Thymus (tissue), 11 donors: ENCODE results near the gene PDZD2. TPM values are rescaled to one million over a fixed set of nuclear protein-coding genes. Genes with fewer than 3 reads are reported as not detected.
"Not testable (repeated sequence)": the region's sequence is repeated elsewhere in the genome, so short reads cannot be mapped to it uniquely, and the experiment has no call there.

ENCODE experiments used
- DNase-seq, 9 donors: peaks; one replicate each; pipeline ENCODE4 v3.0.0-alpha.2; 2013; ENCODE audit warnings: low spot score in 9 of 9, low read depth in 6 of 9, missing footprints in 1 of 9
- H3K27ac ChIP-seq, 2 donors: one replicate each; pipeline ENCODE4 v1.5.1; 2013; ENCODE audit warnings: control low read depth in 1 of 2, low read depth in 1 of 2, low read length in 1 of 2, mild to moderate bottlenecking in 1 of 2, moderate library complexity in 1 of 2
- H3K27me3 ChIP-seq, 2 donors: one replicate each; pipeline ENCODE4 v1.5.1; 2013; ENCODE audit warnings: low read length in 1 of 2; ENCODE audit not compliant: control insufficient read depth in 2 of 2, insufficient read depth in 1 of 2
- H3K36me3 ChIP-seq, 2 donors: one replicate each; pipeline ENCODE4 v1.5.1; 2013; ENCODE audit warnings: low read length in 1 of 2, mild to moderate bottlenecking in 1 of 2, moderate library complexity in 1 of 2; ENCODE audit not compliant: control insufficient read depth in 2 of 2, insufficient read depth in 2 of 2
- H3K4me1 ChIP-seq, 2 donors: one replicate each; pipeline ENCODE4 v1.5.1; 2013; ENCODE audit warnings: low read length in 2 of 2; ENCODE audit not compliant: control insufficient read depth in 2 of 2, insufficient read depth in 2 of 2
- H3K4me3 ChIP-seq, 2 donors: one replicate each; pipeline ENCODE4 v1.5.1; 2013; ENCODE audit warnings: low read length in 2 of 2, control low read depth in 1 of 2, mild to moderate bottlenecking in 1 of 2
- H3K9me3 ChIP-seq, 2 donors: one replicate each; pipeline ENCODE4 v1.5.1; 2013; ENCODE audit warnings: low read length in 1 of 2, mild to moderate bottlenecking in 1 of 2; ENCODE audit not compliant: control insufficient read depth in 2 of 2, insufficient read depth in 1 of 2
- whole genome bisulfite sequencing: extraction: QIAGEN DNeasy Blood & Tissue Kit; methylation state at CpG from one replicate; pipeline ENCODE4 v1.1.7; 2013; 5-methylcytosine and 5-hydroxymethylcytosine counted together
- polyA plus RNA-seq: library from polyadenylated mRNA; stranded (reverse); fragments of 200-250 nt; gene quantifications from one replicate; pipeline ENCODE4 v1.2.3, GENCODE V29; 2013
- total RNA-seq: library from RNA; stranded (reverse); fragments of 120-200 nt; gene quantifications from one replicate; pipeline ENCODE4 v1.2.4, GENCODE V29; 2013
- donor health status: healthy.

The PDZD2 gene
- total and polyA plus RNA-seq, 2 donors: 4.4 to 6.8 TPM

DNA sequence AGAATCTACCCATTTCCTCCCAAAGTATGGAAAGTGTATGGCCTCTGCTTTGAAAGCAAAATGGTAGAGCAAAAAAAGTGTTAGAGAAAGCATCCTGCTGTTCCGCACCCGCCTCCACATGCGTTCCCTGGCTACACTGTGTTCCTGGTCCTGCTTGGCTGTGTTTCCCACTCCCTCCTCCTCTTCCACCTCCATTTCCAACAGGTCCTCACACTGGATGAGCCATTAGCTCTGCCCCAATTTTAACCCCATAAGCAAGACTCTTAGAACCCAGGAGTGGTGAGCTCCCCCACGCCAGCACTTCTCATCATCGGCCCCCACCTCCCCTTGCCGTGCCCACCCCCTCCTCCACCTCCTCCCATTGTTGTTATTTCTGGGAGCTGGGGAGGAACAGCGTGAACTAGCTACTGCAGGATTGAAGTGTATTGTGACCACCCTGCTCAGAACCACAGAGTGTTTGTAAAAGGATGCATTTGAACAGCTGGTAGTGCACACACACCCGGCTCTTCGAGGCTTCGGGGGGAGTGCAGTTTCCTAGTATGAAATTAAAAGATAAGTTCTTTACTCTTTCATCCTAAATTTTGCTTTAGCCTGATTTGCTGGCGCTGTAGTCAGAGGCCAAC lies 120.0 kb downstream of the PDZD2 start:
- no peak for DNase-seq
- H3K4me3 ChIP-seq: no peak overlapping the region
- no peaks in the 10 kb centered on the region for H3K36me3 ChIP-seq
- no peaks in the 10 kb centered on the region for H3K9me3 ChIP-seq
- WGBS: 82% methylated on average over 11 of the region's 11 CpGs
- no peaks in the 10 kb centered on the region for H3K27me3 ChIP-seq
- H3K27ac ChIP-seq: no peak overlapping the region
- H3K4me1 ChIP-seq: no peaks in the 10 kb centered on the region

DNA sequence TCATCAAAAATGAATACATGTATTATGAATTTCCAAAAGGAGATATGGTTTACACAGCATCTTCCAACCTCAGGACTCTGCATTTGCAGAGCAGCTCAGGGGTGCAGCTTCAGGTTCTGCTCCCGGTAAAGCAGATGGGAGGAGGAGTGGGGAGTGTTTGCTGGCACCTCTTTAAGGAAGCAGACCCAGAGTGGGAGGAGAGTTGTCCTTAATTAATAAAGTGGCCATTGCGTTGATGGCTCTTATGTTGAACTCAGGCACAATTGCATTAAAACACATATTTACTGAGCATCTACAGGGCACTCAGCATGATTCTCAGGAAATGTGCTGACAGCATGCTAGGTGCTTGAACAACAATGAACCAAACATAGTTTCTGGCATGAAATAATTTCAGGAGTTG lies 121.0 kb downstream of the PDZD2 start:
- H3K4me1 ChIP-seq: no peaks in the 10 kb centered on the region
- no peaks in the 10 kb centered on the region for H3K9me3 ChIP-seq
- H3K4me3 ChIP-seq: no peak overlapping the region
- DNase-seq: no peak
- no peaks in the 10 kb centered on the region for H3K36me3 ChIP-seq
- 94% methylated on average over 2 of the region's 2 CpGs for WGBS
- H3K27me3 ChIP-seq: no peaks in the 10 kb centered on the region
- H3K27ac ChIP-seq: no peak overlapping the region

DNA sequence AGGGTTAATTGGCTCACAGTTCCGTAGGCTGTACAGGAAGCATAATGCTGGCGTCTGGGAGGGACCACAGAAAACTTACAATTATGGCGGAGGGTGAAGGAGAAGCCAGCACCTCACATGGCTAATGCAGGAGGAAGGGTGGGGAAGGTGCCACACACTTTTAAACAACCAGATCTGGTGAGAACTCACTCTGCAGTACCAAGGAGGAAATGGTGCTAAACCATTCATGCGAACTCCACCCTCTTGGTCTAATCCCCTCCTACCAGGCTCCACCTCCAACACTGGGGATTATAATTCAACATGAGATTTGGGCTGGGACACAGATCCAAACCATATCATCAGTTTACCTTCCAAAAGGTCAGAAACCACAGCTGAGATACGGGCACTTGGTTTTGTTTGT lies 122.9 kb downstream of the PDZD2 start:
- Histone ChIP-seq H3K27ac (no peak overlapping the region), H3K4me1 (no peaks in the 10 kb centered on the region), H3K36me3 (no peaks in the 10 kb centered on the region), H3K9me3 (no peaks in the 10 kb centered on the region), H3K4me3 (no peak overlapping the region), H3K27me3 (no peaks in the 10 kb centered on the region)
- no peak for DNase-seq
- 86% methylated on average over 5 of the region's 5 CpGs for WGBS

DNA sequence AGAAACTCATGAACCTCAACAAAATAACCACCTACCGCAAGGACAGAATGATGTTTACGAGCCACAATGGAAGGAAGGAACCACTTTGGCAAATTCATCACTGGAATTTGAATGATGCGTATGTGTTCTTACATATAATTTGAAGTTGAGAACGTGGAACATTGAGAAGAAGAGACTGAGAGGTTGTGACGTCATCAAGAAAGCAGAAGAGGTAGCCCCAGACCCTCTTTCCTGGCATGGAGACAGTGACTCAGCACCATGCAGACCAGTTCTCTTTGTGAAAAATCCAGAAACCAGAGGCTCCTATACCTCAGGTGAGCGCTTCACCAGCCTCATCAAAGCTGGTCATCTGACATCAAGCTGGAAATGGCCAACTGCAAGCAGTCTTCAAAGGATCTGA lies 124.5 kb downstream of the PDZD2 start:
- no peaks in the 10 kb centered on the region for H3K9me3 ChIP-seq
- H3K36me3 ChIP-seq: no peaks in the 10 kb centered on the region
- no peak for DNase-seq
- WGBS: 90% methylated on average over 6 of the region's 6 CpGs
- no peak overlapping the region for H3K27ac ChIP-seq
- H3K4me1 ChIP-seq: no peaks in the 10 kb centered on the region
- H3K27me3 ChIP-seq: no peaks in the 10 kb centered on the region
- no peak overlapping the region for H3K4me3 ChIP-seq

DNA sequence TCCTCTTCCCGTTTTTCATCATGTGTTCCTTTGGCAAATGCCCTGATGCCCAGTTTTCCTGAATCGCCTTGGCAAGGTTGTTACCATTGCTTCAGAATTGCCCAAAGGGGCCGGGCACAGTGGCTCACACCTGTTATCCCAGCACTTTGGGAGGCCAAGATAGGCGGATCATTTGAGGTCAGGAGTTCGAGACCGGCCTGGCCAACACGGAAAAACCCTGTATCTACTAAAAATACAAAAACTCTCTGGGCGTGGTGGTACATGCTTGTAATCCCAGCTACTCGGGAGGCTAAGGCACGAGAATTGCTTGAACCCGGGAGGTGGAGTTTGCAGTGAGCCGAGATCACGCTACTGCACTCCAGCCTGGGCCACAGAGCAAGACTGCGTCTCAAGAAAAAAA lies 125.8 kb downstream of the PDZD2 start:
- H3K9me3 ChIP-seq, H3K4me3 ChIP-seq, DNase-seq, H3K27me3 ChIP-seq, H3K36me3 ChIP-seq, H3K4me1 ChIP-seq, H3K27ac ChIP-seq: not testable (repeated sequence)
- WGBS: 89% methylated on average over 14 of the region's 14 CpGs

DNA sequence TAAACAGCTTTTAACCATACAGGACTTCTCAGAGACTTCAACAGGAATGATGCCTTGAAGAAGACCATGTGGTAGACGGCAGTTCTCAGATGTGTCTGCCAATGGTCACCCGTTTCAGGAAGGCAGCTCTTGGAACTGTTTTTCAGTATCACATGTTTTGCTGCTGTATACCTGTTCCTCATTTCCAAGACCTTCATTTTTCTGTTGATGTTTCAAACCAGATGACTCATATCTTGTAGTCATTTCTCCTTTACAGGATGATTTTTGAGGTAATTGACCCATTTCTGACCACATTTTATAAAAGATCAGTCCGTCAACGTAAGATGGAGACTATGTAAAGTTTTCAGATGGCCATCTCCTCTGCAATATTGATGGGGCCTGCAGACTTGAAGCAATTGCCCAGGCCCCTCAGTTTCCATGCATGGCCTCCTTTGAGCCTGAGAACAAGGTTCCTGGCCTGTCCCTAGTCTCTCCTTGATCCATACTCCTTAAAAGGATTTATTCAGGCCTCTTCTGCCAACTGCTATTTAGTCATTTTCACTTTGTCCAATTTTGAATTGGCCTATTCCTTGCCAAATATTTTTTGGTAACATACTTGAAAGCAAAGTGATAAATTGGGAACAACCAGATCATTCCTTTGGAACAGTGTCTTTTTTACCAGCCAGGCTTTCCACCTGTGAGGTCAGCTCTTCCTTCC lies 128.6 kb downstream of the PDZD2 start:
- H3K9me3 ChIP-seq: no peaks in the 10 kb centered on the region
- no peak overlapping the region for H3K27ac ChIP-seq
- peaks cover 0 to 4% of the 10 kb centered on the region in 2 donors for H3K4me1 ChIP-seq
- WGBS: 83% methylated on average over 4 of the region's 4 CpGs
- no peak for DNase-seq
- H3K4me3 ChIP-seq: no peak overlapping the region
- H3K27me3 ChIP-seq: no peaks in the 10 kb centered on the region
- H3K36me3 ChIP-seq: no peaks in the 10 kb centered on the region

DNA sequence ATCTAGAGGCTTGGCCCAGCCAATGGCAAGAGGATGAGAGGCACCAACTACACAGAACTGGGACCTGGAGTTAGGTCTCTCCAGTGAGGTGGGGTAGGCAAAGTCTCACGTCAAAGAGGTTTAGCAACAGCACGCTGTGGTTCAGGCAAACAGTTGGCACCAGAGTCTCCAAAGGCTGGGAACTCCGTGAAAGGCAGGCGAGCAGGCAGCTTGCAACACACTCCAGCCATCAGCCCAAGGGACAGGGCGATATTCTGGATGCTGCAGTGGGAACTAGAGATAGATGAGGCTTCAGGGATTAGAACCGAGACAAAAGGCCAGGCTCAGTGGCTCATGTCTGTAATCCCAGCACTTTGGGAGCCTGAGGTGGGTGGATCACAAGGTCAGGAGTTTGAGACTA lies 129.1 kb downstream of the PDZD2 start:
- 95% methylated on average over 6 of the region's 6 CpGs for WGBS
- peaks cover 0 to 4% of the 10 kb centered on the region in 2 donors for H3K4me1 ChIP-seq
- no peaks in the 10 kb centered on the region for H3K27me3 ChIP-seq
- DNase-seq: no peak
- H3K36me3 ChIP-seq: no peaks in the 10 kb centered on the region
- H3K4me3 ChIP-seq: no peak overlapping the region
- H3K27ac ChIP-seq: no peak overlapping the region
- no peaks in the 10 kb centered on the region for H3K9me3 ChIP-seq

DNA sequence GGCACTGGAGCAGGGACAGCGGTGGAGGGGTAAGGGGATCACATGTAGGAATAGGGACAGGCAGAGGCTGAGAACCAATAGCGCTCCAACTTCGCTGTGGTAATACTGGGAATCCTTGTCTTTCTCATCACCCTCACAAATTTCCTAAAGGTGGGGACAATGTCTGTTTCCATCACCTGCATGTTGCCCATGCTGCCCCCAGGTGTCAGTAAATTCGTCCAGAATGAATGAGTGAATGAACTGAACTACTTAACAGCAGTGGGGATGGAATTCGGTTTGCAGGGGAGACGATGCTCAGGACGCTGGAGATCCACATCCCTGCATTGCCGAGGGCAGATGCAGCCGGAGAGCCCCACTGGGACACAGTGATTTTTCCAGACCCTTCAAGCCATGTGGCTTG lies 129.9 kb downstream of the PDZD2 start:
- Histone ChIP-seq H3K9me3 (no peaks in the 10 kb centered on the region), H3K4me1 (peaks cover 0 to 4% of the 10 kb centered on the region in 2 donors), H3K36me3 (no peaks in the 10 kb centered on the region), H3K27me3 (no peaks in the 10 kb centered on the region), H3K27ac (no peak overlapping the region), H3K4me3 (no peak overlapping the region)
- no peak for DNase-seq
- 97% methylated on average over 9 of the region's 9 CpGs for WGBS

DNA sequence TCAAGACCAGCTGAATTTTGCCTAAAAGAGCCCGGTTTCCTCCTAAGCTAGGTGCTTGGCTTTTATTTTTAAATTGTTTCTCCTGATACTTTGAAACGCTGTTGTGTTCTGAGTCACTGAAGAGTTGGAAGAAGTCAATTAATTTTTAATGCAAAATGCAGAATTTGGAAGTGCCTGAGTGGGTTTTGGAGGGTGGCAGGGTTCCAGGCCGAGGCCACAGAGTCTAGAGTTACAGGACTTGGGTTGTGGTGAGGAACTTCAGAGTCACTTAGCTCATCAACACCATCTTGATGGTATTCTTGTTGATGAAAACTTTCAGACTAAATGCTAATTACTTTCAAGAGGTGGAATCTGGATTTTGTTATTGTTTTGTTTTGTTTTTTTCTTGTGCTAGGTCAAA lies 130.6 kb downstream of the PDZD2 start:
- DNase-seq: no peak
- Histone ChIP-seq H3K4me1 (peaks cover 0 to 4% of the 10 kb centered on the region in 2 donors), H3K27ac (no peak overlapping the region), H3K27me3 (no peaks in the 10 kb centered on the region), H3K36me3 (no peaks in the 10 kb centered on the region), H3K9me3 (no peaks in the 10 kb centered on the region), H3K4me3 (no peak overlapping the region)
- WGBS: 92% methylated on average over 3 of the region's 3 CpGs
